Activated naive CD4-positive, alpha-beta T cell treated with anti-CD3 and anti-CD28 coated beads for 36 hours (primary cell): ENCODE measurements around the gene STK32A. TPM values are rescaled to one million over a fixed set of nuclear protein-coding genes. Genes with fewer than 3 reads are reported as not detected.

ENCODE experiments used
- CTCF ChIA-PET: fragments of 350-600 bp; sonication (Branson Sonifier 250); formaldehyde crosslinking; loops from one replicate; lab custom pipeline; 2021; ENCODE audit warnings: antibody characterized with exemption; lab: Charles Lee
- DNase-seq: peaks from one replicate; pipeline ENCODE4 v3.0.0-alpha.2; 2020
- H3K27ac Mint-ChIP-seq: one replicate; pipeline ENCODE4 v1.8.0; 2021; ENCODE audit warnings: mild to moderate bottlenecking, mixed read lengths
- H3K27me3 Mint-ChIP-seq: one replicate; pipeline ENCODE4 v1.8.0; 2021; ENCODE audit warnings: low read depth, mixed read lengths
- H3K36me3 Mint-ChIP-seq: one replicate; pipeline ENCODE4 v1.8.0; 2021; ENCODE audit warnings: low read depth, mixed read lengths
- H3K4me1 Mint-ChIP-seq: one replicate; pipeline ENCODE4 v1.8.0; 2021; ENCODE audit warnings: low read depth, mixed read lengths
- H3K4me3 Mint-ChIP-seq: one replicate; pipeline ENCODE4 v1.8.0; 2021; ENCODE audit warnings: mild to moderate bottlenecking, moderate library complexity, mixed read lengths
- H3K9me3 Mint-ChIP-seq: one replicate; pipeline ENCODE4 v1.8.0; 2021; ENCODE audit warnings: mixed read lengths
- intact Hi-C: fragments of 100-400 bp; cut with micrococcal nuclease; formaldehyde crosslinking; loops from one replicate; pipeline ENCODE4 v1.15.1; 2023
- total RNA-seq, 2 experiments: library from RNA; stranded (reverse); gene quantifications; one replicate each; pipeline ENCODE4 v1.2.3, GENCODE V29; 2021

STK32A gene
- total RNA-seq, 2 experiments from 2014 or later: not detected

- CTCF ChIA-PET: interaction anchor here (0.5 kb wide), 1 partner anchor 148 kb away, joined by 7 read pairs; no protein-coding TSS in a partner anchor
- no peak overlapping the region for H3K4me3 Mint-ChIP-seq
- no peak for DNase-seq
- H3K4me1 Mint-ChIP-seq: no peaks in the 10 kb centered on the region
- H3K9me3 Mint-ChIP-seq: no peaks in the 10 kb centered on the region
- no peak overlapping the region for H3K27ac Mint-ChIP-seq
- intact Hi-C loops: no loop called here
- no peaks in the 10 kb centered on the region for H3K36me3 Mint-ChIP-seq
- H3K27me3 Mint-ChIP-seq: no peaks in the 10 kb centered on the region
These were observed 171.8 kb downstream of the STK32A start for GRCh38 chr5:147406636-147407035.

- CTCF ChIA-PET: interaction anchor here (0.5 kb wide), 1 partner anchor 149 kb away, joined by 7 read pairs; no protein-coding TSS in a partner anchor
- H3K4me3 Mint-ChIP-seq: no peak overlapping the region
- no peak for DNase-seq
- no peaks in the 10 kb centered on the region for H3K9me3 Mint-ChIP-seq
- no peak overlapping the region for H3K27ac Mint-ChIP-seq
- no peaks in the 10 kb centered on the region for H3K4me1 Mint-ChIP-seq
- intact Hi-C loops: no loop called here
- H3K27me3 Mint-ChIP-seq: no peaks in the 10 kb centered on the region
- H3K36me3 Mint-ChIP-seq: no peaks in the 10 kb centered on the region
These were observed 172.4 kb downstream of the STK32A start for GRCh38 chr5:147407094-147407681.

- H3K9me3 Mint-ChIP-seq: no peaks in the 10 kb centered on the region
- CTCF ChIA-PET: no interaction called here
- no peak for DNase-seq
- no peaks in the 10 kb centered on the region for H3K36me3 Mint-ChIP-seq
- intact Hi-C loops: no loop called here
- H3K4me1 Mint-ChIP-seq: no peaks in the 10 kb centered on the region
- H3K27me3 Mint-ChIP-seq: no peaks in the 10 kb centered on the region
- H3K27ac Mint-ChIP-seq: no peak overlapping the region
- H3K4me3 Mint-ChIP-seq: no peak overlapping the region
These were observed 174.2 kb downstream of the STK32A start for GRCh38 chr5:147408980-147409379.

- no peaks in the 10 kb centered on the region for H3K27me3 Mint-ChIP-seq
- no peak for DNase-seq
- no peaks in the 10 kb centered on the region for H3K4me1 Mint-ChIP-seq
- H3K27ac Mint-ChIP-seq: no peak overlapping the region
- no peaks in the 10 kb centered on the region for H3K9me3 Mint-ChIP-seq
- intact Hi-C loops: no loop called here
- H3K4me3 Mint-ChIP-seq: no peak overlapping the region
- CTCF ChIA-PET: no interaction called here
- no peaks in the 10 kb centered on the region for H3K36me3 Mint-ChIP-seq
These were observed 175.9 kb downstream of the STK32A start for GRCh38 chr5:147410496-147411358.

- no peak for DNase-seq
- Mint-ChIP-seq H3K9me3 (no peaks in the 10 kb centered on the region), H3K36me3 (no peaks in the 10 kb centered on the region), H3K4me3 (no peak overlapping the region), H3K4me1 (no peaks in the 10 kb centered on the region), H3K27ac (no peak overlapping the region), H3K27me3 (no peaks in the 10 kb centered on the region)
- intact Hi-C loops: no loop called here
- CTCF ChIA-PET: no interaction called here
These were observed 176.8 kb downstream of the STK32A start for GRCh38 chr5:147411359-147412319.

GRCh38 chr5:147412561-147412960 lies 177.7 kb downstream of the STK32A start:
- Mint-ChIP-seq H3K4me3 (no peak overlapping the region), H3K9me3 (no peaks in the 10 kb centered on the region), H3K27ac (no peak overlapping the region), H3K4me1 (no peaks in the 10 kb centered on the region), H3K27me3 (no peaks in the 10 kb centered on the region), H3K36me3 (no peaks in the 10 kb centered on the region)
- CTCF ChIA-PET: no interaction called here
- intact Hi-C loops: no loop called here
- no peak for DNase-seq

GRCh38 chr5:147413266-147413665 lies 178.4 kb downstream of the STK32A start:
- intact Hi-C loops: no loop called here
- Mint-ChIP-seq H3K4me1 (no peaks in the 10 kb centered on the region), H3K27ac (no peak overlapping the region), H3K27me3 (no peaks in the 10 kb centered on the region), H3K4me3 (no peak overlapping the region), H3K36me3 (no peaks in the 10 kb centered on the region), H3K9me3 (no peaks in the 10 kb centered on the region)
- no peak for DNase-seq
- CTCF ChIA-PET: no interaction called here

GRCh38 chr5:147415651-147416050 lies 180.8 kb downstream of the STK32A start:
- CTCF ChIA-PET: no interaction called here
- no peak overlapping the region for H3K4me3 Mint-ChIP-seq
- no peaks in the 10 kb centered on the region for H3K9me3 Mint-ChIP-seq
- intact Hi-C loops: no loop called here
- DNase-seq: no peak
- H3K36me3 Mint-ChIP-seq: no peaks in the 10 kb centered on the region
- H3K27ac Mint-ChIP-seq: no peak overlapping the region
- H3K27me3 Mint-ChIP-seq: peaks cover 2% of the 10 kb centered on the region
- H3K4me1 Mint-ChIP-seq: no peaks in the 10 kb centered on the region

- Mint-ChIP-seq H3K27me3 (peaks cover 2% of the 10 kb centered on the region), H3K4me3 (no peak overlapping the region), H3K9me3 (no peaks in the 10 kb centered on the region), H3K4me1 (no peaks in the 10 kb centered on the region), H3K27ac (no peak overlapping the region), H3K36me3 (no peaks in the 10 kb centered on the region)
- DNase-seq: no peak
- intact Hi-C loops: no loop called here
- CTCF ChIA-PET: no interaction called here
These were observed 182.4 kb downstream of the STK32A start for GRCh38 chr5:147417135-147417813.

GRCh38 chr5:147418613-147419012 lies 183.8 kb downstream of the STK32A start:
- Mint-ChIP-seq H3K36me3 (no peaks in the 10 kb centered on the region), H3K27me3 (peaks cover 2% of the 10 kb centered on the region), H3K9me3 (no peaks in the 10 kb centered on the region), H3K4me1 (no peaks in the 10 kb centered on the region), H3K4me3 (no peak overlapping the region), H3K27ac (no peak overlapping the region)
- CTCF ChIA-PET: no interaction called here
- no peak for DNase-seq
- intact Hi-C loops: no loop called here

- no peak for DNase-seq
- H3K27ac Mint-ChIP-seq: no peak overlapping the region
- H3K4me1 Mint-ChIP-seq: no peaks in the 10 kb centered on the region
- CTCF ChIA-PET: no interaction called here
- H3K27me3 Mint-ChIP-seq: peaks cover 4% of the 10 kb centered on the region
- H3K9me3 Mint-ChIP-seq: no peaks in the 10 kb centered on the region
- H3K4me3 Mint-ChIP-seq: no peak overlapping the region
- intact Hi-C loops: no loop called here
- H3K36me3 Mint-ChIP-seq: no peaks in the 10 kb centered on the region
These were observed 192.0 kb downstream of the STK32A start for GRCh38 chr5:147426640-147427327.
